Daoy (cell line): Measurements from ENCODE around the gene PCDHGB4. TPM values are rescaled to one million over a fixed set of nuclear protein-coding genes. Genes with fewer than 3 reads are reported as not detected.
"Not testable (repeated sequence)": the region's sequence is repeated elsewhere in the genome, so short reads cannot be mapped to it uniquely, and the experiment has no call there.

Experiments used
- DNase-seq: peaks from one replicate; pipeline ENCODE4 v3.0.0-alpha.2; 2015; ENCODE audit warnings: low read depth
- total RNA-seq: library from RNA; depleted of rRNA; stranded (reverse); fragments of >200 nt; shearing (Covaris generic); gene quantifications from 2 replicates; pipeline ENCODE4 v1.2.3, GENCODE V29; 2014

The PCDHGB4 gene
- total RNA-seq, 1 experiment from 2014 or later: 0.06 TPM

- DNase-seq: no peak
These were observed 21.2 kb upstream of the PCDHGB4 start for GRCh38 chr5:141366016-141366896.

- DNase-seq: peak; percentile 50
These were observed 17.3 kb upstream of the PCDHGB4 start, which contains the start of gene PCDHGB3 for GRCh38 chr5:141369994-141370848. Gene PCDHGB3, plus strand, starts transcription at chr5:141370242. Its CDS starts 153 bp downstream, at chr5:141370395.

GRCh38 chr5:141371572-141372475 is 15.7 kb upstream of the PCDHGB4 start:
- no peak for DNase-seq

- no peak for DNase-seq
These were observed 13.7 kb upstream of the PCDHGB4 start, which contains the start of gene PCDHGA6 for GRCh38 chr5:141373673-141374317. Gene PCDHGA6, plus strand, starts transcription at chr5:141373891. Its CDS starts 193 bp downstream, at chr5:141374084.

GRCh38 chr5:141374627-141375026 is 12.9 kb upstream of the PCDHGB4 start:
- no peak for DNase-seq

GRCh38 chr5:141375444-141376155 is 11.9 kb upstream of the PCDHGB4 start:
- DNase-seq: not testable (repeated sequence)

GRCh38 chr5:141382469-141383294 is 4.8 kb upstream of the PCDHGB4 start, which contains the start of gene PCDHGA7:
Gene PCDHGA7, plus strand, starts transcription at chr5:141382742. Its CDS starts 158 bp downstream, at chr5:141382900.
- no peak for DNase-seq

- no peak for DNase-seq
These were observed 4.2 kb upstream of the PCDHGB4 start for GRCh38 chr5:141383345-141383744.

GRCh38 chr5:141384471-141385267 is 2.8 kb upstream of the PCDHGB4 start:
- no peak for DNase-seq

- DNase-seq: no peak
These were observed 1.2 kb downstream of the PCDHGB4 start for GRCh38 chr5:141388661-141389060.

GRCh38 chr5:141389153-141390042 is 1.9 kb downstream of the PCDHGB4 start:
- no peak for DNase-seq

- DNase-seq: no peak
These were observed 5.1 kb downstream of the PCDHGB4 start, which contains the start of gene PCDHGA8 for GRCh38 chr5:141392429-141393198. Gene PCDHGA8, plus strand, starts transcription at chr5:141392633. Its CDS starts 181 bp downstream, at chr5:141392814.

- no peak for DNase-seq
These were observed 5.8 kb downstream of the PCDHGB4 start for GRCh38 chr5:141393267-141393666.

- DNase-seq: not testable (repeated sequence)
These were observed 7.1 kb downstream of the PCDHGB4 start for GRCh38 chr5:141394401-141395187.
